Neural progenitor cell (in vitro differentiated cells): ENCODE data around the gene RFX7.

Experiments
- CTCF ChIP-seq: fragments of 200-600 bp; sonication (generic); IDR thresholded peaks from 2 replicates; pipeline ENCODE4 v1.5.1; 2017; ENCODE audit warnings: antibody characterized with exemption, mild to moderate bottlenecking
- EZH2 ChIP-seq: fragments of 200-600 bp; sonication (generic); IDR thresholded peaks from 2 replicates; pipeline ENCODE4 v1.6.1; 2017; ENCODE audit warnings: antibody characterized with exemption, mild to moderate bottlenecking, moderate library complexity
- EZH2phosphoT487 ChIP-seq: fragments of 200-600 bp; sonication (generic); IDR thresholded peaks from 2 replicates; pipeline ENCODE4 v1.6.1; 2017; ENCODE audit warnings: antibody characterized with exemption

GRCh38 chr15:56234804-56235203 is 8.9 kb downstream of the RFX7 start:
- TF ChIP-seq CTCF (no peak), EZH2 (no peak), EZH2phosphoT487 (no peak)
